Esophagus muscularis mucosa (tissue), 4 donors: ENCODE data around the gene GOLGA7B. TPM values are rescaled to one million over a fixed set of nuclear protein-coding genes. Genes with fewer than 3 reads are reported as not detected.
A peak's percentile ranks its signal among the peaks of the same experiment; 100 is the strongest.

ENCODE experiments used
- DNase-seq: peaks from one replicate; pipeline ENCODE4 v3.0.0-alpha.2; 2017; ENCODE audit errors: extremely low spot score
- H3K27ac ChIP-seq, 4 donors: fragments of 200-600 bp; sonication (generic); replicated peaks in 1 of 4; 1 replicate in 3 of 4; 2 replicates in 1 of 4; pipeline ENCODE4 v1.5.1; 2016 to 2019; ENCODE audit warnings: mild to moderate bottlenecking in 1 of 4
- H3K27me3 ChIP-seq, 4 donors: fragments of 200-600 bp; sonication (generic); one replicate each; pipeline versions ENCODE4 v1.5.1 to v1.6.0; 2016 to 2019
- H3K36me3 ChIP-seq, 4 donors: fragments of 200-600 bp; sonication (generic); one replicate each; pipeline ENCODE4 v1.5.1; 2016 to 2019
- H3K4me1 ChIP-seq, 4 donors: fragments of 200-600 bp; sonication (generic); one replicate each; pipeline ENCODE4 v1.5.1; 2016 to 2019
- H3K4me3 ChIP-seq, 4 donors: fragments of 200-600 bp; sonication (generic); 1 replicate in 2 of 4; 2 replicates in 2 of 4; pipeline ENCODE4 v1.5.1; 2016 to 2019; ENCODE audit warnings: mild to moderate bottlenecking in 4 of 4, moderate library complexity in 1 of 4
- H3K9me3 ChIP-seq, 4 donors: fragments of 200-600 bp; sonication (generic); 1 replicate in 3 of 4; 2 replicates in 1 of 4; pipeline ENCODE4 v1.5.1; 2016 to 2019
- EP300 ChIP-seq: sonication (generic); formaldehyde crosslinking; IDR thresholded peaks from one replicate; pipeline ENCODE4 v1.6.1; 2017; ENCODE audit warnings: antibody characterized with exemption
- POLR2A ChIP-seq: fragments of 450-650 bp; IDR thresholded peaks from one replicate; pipeline ENCODE4 v1.6.1; 2017; ENCODE audit warnings: antibody characterized with exemption, moderate library complexity, mild to moderate bottlenecking, low read depth
- POLR2AphosphoS5 ChIP-seq, 2 donors: sonication (generic); formaldehyde crosslinking; IDR thresholded peaks; one replicate each; pipeline ENCODE4 v1.6.1; 2017; ENCODE audit warnings: antibody characterized with exemption in 2 of 2
- WGBS: methylation state at CpG from one replicate; pipeline ENCODE4 v1.1.5; 2018; 5-methylcytosine and 5-hydroxymethylcytosine counted together
- intact Hi-C: fragments of 100-400 bp; cut with DNase I; formaldehyde crosslinking; loops from one replicate; pipeline ENCODE4 v1.15.1; 2023
- total RNA-seq, 4 donors: library from RNA; depleted of rRNA; stranded (reverse); fragments of >200 nt; gene quantifications; one replicate each; pipeline versions ENCODE4 v1.1.0 to v1.2.1, GENCODE V29; 2016
- TF ChIP-seq, protein P1 (sequence below), 3 experiments: fragments of 200-600 bp in 2 of 3; fragments of 450-650 bp in 1 of 3; sonication (generic) in 2 of 3; IDR thresholded peaks; one replicate each; pipeline ENCODE4 v1.5.1; 2017 to 2019; ENCODE audit warnings: antibody characterized with exemption in 3 of 3, mild to moderate bottlenecking in 2 of 3, moderate library complexity in 1 of 3

The GOLGA7B gene
- total RNA-seq, 4 donors from 2014 or later, result under 0.01 to 0.33 (median 0.18) TPM

DNA sequence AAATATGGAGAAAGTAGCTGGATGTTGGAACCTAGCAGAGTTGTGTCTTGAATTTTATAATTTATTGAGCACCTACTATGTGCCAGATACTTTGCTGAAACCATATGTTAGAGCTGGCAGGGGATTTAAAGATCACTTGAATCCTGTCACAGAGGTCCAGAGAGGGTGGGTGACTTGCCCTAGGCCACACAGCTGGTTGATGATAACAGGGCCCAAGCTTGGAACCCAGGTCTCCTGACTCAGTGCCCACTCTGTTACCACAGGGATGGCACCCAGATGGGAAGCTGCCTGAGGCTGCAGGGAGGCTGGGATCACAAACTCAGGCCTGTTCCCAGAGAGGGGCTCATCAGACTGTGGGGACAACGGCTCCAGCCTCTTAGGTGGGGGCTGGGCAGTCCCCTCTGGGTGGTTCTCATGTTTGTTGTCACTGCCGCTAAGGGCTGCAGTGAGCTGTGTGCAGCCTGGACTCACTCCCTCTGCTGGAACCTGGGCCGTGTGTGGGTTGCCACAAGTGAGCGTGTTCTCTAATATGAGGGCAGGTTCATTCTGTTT is 18.6 kb downstream of the GOLGA7B start:
- H3K4me3 ChIP-seq, result no peak overlapping the region
- 40% methylated on average over 1 of the region's 4 CpGs for WGBS
- H3K9me3 ChIP-seq, result no peaks in the 10 kb centered on the region
- no peaks in the 10 kb centered on the region for H3K36me3 ChIP-seq
- intact Hi-C loops, result no loop called here
- H3K4me1 ChIP-seq, result peaks cover 11 to 15% (median 12%) of the 10 kb centered on the region in 4 donors
- H3K27me3 ChIP-seq, result peaks cover 0 to 35% (median 0%) of the 10 kb centered on the region in 4 donors
- no peak overlapping the region for H3K27ac ChIP-seq
- TF ChIP-seq, protein P1, sequence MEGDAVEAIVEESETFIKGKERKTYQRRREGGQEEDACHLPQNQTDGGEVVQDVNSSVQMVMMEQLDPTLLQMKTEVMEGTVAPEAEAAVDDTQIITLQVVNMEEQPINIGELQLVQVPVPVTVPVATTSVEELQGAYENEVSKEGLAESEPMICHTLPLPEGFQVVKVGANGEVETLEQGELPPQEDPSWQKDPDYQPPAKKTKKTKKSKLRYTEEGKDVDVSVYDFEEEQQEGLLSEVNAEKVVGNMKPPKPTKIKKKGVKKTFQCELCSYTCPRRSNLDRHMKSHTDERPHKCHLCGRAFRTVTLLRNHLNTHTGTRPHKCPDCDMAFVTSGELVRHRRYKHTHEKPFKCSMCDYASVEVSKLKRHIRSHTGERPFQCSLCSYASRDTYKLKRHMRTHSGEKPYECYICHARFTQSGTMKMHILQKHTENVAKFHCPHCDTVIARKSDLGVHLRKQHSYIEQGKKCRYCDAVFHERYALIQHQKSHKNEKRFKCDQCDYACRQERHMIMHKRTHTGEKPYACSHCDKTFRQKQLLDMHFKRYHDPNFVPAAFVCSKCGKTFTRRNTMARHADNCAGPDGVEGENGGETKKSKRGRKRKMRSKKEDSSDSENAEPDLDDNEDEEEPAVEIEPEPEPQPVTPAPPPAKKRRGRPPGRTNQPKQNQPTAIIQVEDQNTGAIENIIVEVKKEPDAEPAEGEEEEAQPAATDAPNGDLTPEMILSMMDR (IDR thresholded peaks at IDR 0.05), result no peak
- TF ChIP-seq EP300 (no peak), POLR2A (no peak)
- DNase-seq, result no peak

DNA sequence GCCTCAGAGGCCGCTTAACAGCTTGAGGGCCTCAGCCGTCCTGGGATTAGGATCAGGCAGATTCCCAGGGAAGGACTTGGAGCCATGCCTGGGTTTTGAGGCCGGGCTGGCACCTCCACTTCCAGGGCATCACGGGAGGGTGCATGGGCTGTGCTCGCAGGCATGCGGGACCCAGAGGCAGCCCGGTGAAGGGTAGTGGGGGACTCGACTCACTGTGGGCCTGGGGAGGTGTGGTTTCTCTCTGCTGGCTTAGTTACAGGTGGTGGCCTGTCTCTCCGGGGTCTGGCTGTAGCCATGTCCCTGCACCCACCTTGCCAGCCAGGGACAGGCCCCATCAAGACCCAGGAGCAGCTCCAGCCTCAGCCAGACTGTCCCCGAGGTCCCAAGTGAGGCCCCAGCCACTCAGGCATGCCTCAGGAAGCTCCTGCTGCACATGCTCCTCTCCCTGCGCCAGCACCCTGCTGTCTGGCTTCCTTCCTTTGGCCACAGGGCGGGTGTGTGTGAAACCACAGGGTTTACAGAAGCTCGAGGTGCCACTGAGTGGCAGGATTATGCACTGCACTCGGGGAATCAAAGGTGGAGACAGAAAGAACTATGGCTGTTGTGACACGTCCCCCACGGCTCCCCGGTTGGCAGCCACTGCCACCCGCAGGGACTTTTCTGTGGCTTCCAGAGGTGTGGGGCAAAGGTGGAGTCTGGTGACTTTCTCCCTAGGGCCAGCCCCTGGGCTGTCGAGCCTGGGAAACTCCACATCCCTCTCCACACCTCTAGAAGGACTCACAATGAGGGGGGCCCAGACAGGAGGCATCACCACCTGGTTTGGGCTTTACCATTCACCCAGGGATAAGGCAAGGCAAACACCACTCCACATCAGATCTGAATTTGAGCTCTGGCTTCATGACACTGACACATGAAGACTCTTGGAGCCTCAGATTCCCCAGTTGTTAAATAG is 19.7 kb downstream of the GOLGA7B start:
- intact Hi-C loops, result loop anchor here (1.0 kb wide), 1 partner anchor 77 kb away; no protein-coding TSS in a partner anchor
- no peak for DNase-seq
- Histone ChIP-seq H3K4me1 (peaks cover 11 to 15% (median 12%) of the 10 kb centered on the region in 4 donors), H3K36me3 (no peaks in the 10 kb centered on the region), H3K27me3 (peaks cover 0 to 27% (median 0%) of the 10 kb centered on the region in 4 donors), H3K27ac (peak overlapping the region in 1 of 4 donors; percentile 36), H3K9me3 (no peaks in the 10 kb centered on the region), H3K4me3 (no peak overlapping the region)
- TF ChIP-seq POLR2AphosphoS5 (IDR thresholded peaks at IDR 0.05) (peak in 1 of 2 donors; percentile 51), POLR2A (no peak), EP300 (no peak)
- TF ChIP-seq, protein P1 (IDR thresholded peaks at IDR 0.05), result peak; percentile 64 to 82 (median 81)
- WGBS, result 13% methylated on average over 10 of the region's 19 CpGs

DNA sequence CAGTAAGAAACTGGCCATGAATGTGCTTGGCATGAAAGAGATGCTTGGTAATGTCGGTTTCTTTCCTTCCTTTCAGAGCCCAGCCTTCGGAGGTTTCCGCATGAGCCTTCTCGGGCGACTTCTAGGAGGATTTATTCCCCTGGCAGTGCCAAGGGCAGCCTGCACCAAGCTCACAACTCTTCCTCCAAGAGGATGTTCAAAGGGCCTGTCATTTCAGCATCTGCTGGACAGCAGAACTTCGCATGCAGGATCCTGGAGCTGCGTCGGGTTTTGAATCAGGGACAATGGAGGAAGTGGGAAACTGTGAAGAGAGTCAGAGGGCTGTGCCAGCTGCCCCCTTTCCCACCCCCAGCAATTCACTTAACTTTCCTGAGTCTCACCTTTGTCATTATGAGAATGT is 21.3 kb downstream of the GOLGA7B start:
- intact Hi-C loops, result no loop called here
- Histone ChIP-seq H3K4me3 (no peak overlapping the region), H3K9me3 (no peaks in the 10 kb centered on the region), H3K4me1 (peaks cover 11 to 15% (median 12%) of the 10 kb centered on the region in 4 donors), H3K27me3 (peaks cover 0 to 21% (median 0%) of the 10 kb centered on the region in 4 donors), H3K36me3 (no peaks in the 10 kb centered on the region), H3K27ac (no peak overlapping the region)
- no peak for DNase-seq
- TF ChIP-seq EP300 (no peak), POLR2AphosphoS5 (IDR thresholded peaks at IDR 0.05) (no peak), POLR2A (no peak)
- WGBS, result 84% methylated on average over 8 of the region's 8 CpGs

DNA sequence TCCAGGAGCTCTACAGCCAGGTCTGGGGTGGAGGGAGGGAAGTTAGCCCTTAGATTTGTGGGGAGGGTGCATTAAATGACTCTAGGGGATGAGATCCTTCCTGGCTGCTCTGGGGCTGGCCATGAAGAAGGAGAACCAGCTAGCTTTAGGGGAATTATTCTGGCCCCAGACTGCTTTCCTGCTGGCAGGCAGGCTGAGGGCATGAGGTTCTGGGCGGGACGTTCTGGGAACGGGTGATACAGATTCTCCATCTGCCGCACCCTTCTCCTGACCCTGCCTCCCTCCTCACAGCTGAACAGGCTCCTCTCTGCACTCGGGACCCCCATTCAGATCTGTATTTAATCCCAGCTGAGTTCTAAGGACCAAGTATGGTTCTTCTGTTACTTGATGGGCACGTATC is 23.9 kb downstream of the GOLGA7B start:
- H3K36me3 ChIP-seq, result no peaks in the 10 kb centered on the region
- no peak for DNase-seq
- intact Hi-C loops, result no loop called here
- H3K4me3 ChIP-seq, result no peak overlapping the region
- no peak overlapping the region for H3K27ac ChIP-seq
- H3K9me3 ChIP-seq, result no peaks in the 10 kb centered on the region
- peaks cover 0 to 30% (median 0%) of the 10 kb centered on the region in 4 donors for H3K27me3 ChIP-seq
- H3K4me1 ChIP-seq, result peaks cover 9 to 12% (median 11%) of the 10 kb centered on the region in 4 donors
- TF ChIP-seq EP300 (no peak), POLR2AphosphoS5 (IDR thresholded peaks at IDR 0.05) (no peak), POLR2A (no peak)
- TF ChIP-seq, protein P1 (IDR thresholded peaks at IDR 0.05), result no peak
- WGBS, result 69% methylated on average over 6 of the region's 6 CpGs

DNA sequence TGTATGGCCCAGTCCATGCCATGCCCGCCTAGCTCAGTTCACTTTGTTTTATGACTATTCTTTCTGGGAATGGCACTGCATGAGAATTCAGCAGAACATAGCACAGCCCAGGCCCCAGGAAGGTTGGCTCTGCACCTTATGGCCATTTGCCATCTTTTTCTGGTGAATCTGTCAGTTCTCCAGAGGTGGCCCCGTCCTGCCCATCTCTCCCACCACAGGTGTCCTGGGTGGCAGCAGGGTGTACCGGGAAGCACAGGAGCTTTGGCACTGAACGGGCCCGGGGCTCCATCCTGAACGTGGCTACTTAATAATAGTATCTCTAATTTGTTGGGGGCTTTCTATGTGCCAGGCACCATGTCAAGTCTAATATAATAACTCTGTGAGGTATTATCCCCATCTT is 24.7 kb downstream of the GOLGA7B start:
- no peak for DNase-seq
- H3K27me3 ChIP-seq, result peaks cover 0 to 30% (median 0%) of the 10 kb centered on the region in 4 donors
- no peaks in the 10 kb centered on the region for H3K9me3 ChIP-seq

More for the DNA sequence above, 24.7 kb downstream of the GOLGA7B start:
- no peak for TF ChIP-seq POLR2AphosphoS5 (IDR thresholded peaks at IDR 0.05)
- TF ChIP-seq POLR2A, result no peak
- TF ChIP-seq EP300, result no peak
- TF ChIP-seq, protein P1 (IDR thresholded peaks at IDR 0.05), result no peak
- 68% methylated on average over 6 of the region's 6 CpGs for WGBS
- intact Hi-C loops, result no loop called here
- H3K36me3 ChIP-seq, result no peaks in the 10 kb centered on the region
- H3K4me1 ChIP-seq, result peaks cover 2 to 5% (median 5%) of the 10 kb centered on the region in 4 donors
- no peak overlapping the region for H3K27ac ChIP-seq
- no peak overlapping the region for H3K4me3 ChIP-seq
